ENCODE measurements around the gene TMEM117.
"Not testable (repeated sequence)": the region's sequence is repeated elsewhere in the genome, so short reads cannot be mapped to it uniquely, and the experiment has no call there.

TMEM117 gene

DNA sequence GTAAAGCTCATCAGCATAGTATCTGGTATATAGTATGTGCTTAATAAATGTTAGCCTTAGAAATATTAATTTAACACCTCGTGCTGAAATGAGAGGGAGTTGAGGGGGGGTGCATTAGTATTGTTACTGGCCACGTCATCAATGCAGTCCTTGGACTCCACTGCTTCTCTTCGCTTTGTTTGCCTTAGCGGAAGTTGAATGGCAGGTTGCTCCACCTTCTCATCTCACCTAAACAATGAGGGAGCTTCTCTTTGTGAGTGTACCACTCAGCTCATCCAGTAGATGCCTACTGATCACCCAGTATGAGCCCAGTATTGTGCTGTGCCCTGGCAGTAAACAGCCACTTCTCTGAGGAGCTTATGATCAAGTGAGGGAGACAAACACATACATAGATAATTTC lies 4.5 kb downstream of the TMEM117 start:
- no peak for DNase-seq (ENCODE audit: low spot score)

DNA sequence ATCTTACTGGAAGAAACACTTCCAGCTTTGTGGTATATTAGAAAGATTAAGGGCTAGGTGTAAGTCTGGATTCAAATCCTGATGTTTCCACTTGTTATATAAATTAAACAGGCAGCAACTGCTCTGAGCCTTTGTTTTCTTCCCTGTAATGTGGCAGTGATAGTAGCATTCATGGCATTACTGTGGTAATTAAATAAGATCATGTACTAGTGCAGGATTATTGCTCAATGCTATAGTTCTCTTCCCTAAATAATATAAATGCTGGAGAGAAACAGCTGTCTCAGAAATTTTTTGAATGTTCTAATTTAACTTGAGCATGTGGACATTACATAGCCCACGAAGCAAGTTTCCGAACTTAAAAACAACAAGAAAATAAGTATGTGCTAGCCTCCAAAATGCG lies 5.4 kb downstream of the TMEM117 start:
- no peak for DNase-seq (ENCODE audit: low spot score)

DNA sequence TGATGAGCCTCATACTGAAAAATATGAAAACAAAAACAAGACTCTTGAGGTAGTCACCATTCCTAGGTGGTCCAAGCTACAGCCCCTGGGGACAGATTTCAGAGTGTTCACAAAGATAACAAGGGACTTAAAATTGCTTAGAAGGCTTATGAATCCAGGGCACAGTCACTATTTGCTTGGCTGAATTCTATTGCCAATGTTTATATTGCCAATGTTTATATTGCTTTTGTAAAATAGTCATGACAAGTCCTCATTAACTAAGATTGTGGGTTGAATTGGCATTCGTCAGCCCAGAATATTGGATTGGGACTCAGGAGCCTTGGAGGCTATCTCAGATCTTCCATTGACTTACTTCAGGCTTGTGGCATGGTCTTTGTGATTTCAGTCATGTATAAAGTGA lies 6.4 kb downstream of the TMEM117 start:
- no peak for DNase-seq (ENCODE audit: low spot score)

DNA sequence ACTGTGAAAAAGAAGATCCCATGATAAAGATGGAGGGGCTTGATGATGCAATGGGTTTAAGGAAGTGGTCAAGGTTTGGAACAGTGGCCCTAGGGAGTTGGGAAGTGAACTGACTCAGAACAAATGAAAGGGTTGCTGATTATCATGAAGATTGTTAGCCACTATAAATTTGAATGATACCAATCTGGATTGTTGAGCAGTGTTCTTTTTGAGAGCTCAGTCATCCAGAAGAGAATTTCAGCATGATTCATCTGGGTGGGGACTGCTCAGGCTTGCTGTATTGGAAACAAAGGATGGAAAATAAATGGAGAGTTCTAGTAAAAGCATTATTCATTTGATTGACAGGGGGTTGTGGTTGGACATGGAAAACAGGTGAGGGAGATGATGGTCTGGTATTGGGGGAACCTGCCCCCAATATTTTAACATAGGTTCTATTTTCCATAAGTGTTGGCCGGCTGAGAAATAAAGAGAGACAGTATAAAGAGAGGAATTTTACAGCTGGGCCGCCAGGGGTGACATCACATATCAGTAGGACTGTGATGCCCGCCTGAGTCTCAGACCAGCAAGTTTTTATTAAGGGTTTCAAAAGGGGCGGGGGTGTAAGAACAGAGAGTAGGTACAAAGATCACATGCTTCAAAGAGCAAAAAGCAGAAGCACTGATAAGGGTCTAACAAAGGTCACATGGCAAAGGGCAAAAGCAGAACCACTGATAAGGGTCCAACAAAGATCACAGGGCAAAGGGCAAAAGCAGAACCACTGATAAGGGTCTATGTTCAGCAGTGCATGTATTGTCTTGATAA lies 11.7 kb downstream of the TMEM117 start:
- not testable (repeated sequence) for DNase-seq (ENCODE audit: low spot score)

DNA sequence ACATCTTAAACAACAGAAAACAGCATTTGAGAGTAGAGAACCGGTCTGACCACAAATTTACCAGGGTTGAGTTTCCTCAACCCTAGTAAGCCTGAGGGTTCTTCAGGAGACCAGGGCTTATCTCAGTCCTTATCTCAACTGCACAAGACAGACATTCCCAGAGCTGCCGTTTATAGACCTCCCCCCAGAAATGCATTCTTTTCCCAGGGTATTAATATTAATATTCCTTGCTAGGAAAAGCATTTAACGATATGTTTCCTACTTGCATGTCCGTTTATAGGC lies 12.3 kb downstream of the TMEM117 start:
- DNase-seq (ENCODE audit: low spot score): no peak

DNA sequence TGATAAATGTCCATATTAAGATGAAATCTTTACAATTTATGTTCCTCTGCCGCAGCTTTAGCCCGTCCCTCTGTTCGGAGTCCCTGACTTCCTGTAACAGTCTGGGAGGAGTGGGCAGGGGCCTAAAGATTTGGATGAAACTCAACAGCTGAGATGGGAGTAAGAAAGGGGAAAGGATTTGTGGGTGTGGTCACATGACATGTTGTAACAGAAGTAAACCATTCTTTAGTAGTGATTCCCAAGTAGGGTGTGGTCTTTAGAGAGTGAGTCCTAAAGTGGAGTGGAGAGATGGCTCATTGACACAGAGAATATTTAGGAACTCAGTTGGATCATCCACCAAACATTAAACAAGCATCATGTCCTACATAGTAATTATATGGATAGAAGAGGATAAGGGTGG lies 12.9 kb downstream of the TMEM117 start:
- DNase-seq (ENCODE audit: low spot score): no peak

DNA sequence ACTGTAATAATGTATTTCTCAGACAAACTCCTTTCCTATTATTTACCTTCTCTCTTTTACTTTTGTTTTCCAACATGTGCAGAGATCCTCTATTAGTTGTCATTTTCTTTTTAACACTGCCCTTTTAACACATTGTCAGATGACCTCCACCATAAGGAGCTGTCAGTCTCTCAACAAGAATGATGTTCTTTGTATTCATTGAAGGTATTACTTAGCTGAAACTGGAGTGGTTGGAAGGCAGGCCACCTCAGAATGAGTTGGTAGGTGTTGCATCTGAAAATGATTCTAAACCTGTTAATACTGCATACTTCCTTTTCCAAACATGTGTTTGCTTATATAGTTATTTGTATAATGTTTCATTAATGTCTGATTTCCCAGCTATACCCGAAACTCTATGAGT lies 16.9 kb downstream of the TMEM117 start:
- DNase-seq (ENCODE audit: low spot score): no peak

DNA sequence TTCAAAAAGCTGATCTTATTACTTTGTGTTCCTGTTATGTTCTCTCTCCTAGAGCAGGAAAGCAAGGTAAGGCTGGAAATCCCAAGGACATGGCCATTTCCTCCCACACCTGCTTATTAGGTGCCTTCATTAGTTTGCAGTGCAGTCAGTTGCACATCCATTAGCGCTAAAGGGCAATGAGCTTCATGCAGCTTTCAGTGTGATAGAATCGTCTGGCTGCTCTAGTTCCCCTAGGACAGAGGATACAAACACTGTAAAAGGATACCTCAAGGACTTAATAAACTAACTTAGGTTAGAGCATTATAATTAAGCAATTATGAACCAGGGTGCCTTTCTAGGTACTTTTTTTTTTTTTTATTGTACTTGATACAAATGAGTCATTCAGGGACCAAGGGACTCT lies 21.1 kb downstream of the TMEM117 start:
- no peak for DNase-seq (ENCODE audit: low spot score)

DNA sequence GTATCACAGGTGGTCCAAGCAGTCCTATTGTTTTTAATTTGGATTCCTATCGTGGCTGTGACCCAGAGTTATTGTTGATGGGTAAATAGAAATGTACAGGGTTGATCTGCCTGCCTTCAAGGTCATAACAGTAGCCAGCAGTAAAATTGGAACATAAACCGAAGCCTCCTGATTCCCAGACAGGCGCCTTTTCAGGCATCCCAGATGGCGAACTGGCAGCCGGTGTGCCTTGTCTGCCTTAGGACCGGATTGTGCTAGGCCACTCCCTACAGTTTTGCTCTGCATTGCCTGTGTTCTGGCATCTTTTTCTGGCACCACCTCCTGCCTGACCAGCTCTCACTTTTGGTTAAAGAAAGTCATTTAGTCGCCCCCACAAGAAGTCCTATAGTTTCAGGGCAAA lies 22.2 kb downstream of the TMEM117 start:
- DNase-seq (ENCODE audit: low spot score): no peak

DNA sequence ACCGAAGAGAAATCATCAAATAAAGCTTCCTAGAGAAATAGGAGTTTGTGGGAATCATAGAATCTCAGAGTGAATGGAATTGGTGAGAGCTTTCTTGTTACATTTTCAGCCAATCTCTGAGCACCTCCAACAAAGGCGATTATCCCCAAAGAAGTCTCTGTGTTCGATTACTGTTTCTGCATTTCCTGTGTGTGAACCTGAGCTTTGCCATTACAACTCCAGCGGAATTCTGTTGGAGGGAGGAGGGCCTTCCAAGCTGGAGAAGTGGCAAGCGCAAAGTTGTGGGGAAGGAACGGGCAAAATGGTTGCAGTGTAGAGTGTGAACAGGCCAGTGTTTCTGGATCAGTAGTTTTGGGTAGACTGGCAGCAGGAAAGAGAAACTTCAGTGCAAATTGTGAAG lies 23.1 kb downstream of the TMEM117 start:
- DNase-seq (ENCODE audit: low spot score): no peak

DNA sequence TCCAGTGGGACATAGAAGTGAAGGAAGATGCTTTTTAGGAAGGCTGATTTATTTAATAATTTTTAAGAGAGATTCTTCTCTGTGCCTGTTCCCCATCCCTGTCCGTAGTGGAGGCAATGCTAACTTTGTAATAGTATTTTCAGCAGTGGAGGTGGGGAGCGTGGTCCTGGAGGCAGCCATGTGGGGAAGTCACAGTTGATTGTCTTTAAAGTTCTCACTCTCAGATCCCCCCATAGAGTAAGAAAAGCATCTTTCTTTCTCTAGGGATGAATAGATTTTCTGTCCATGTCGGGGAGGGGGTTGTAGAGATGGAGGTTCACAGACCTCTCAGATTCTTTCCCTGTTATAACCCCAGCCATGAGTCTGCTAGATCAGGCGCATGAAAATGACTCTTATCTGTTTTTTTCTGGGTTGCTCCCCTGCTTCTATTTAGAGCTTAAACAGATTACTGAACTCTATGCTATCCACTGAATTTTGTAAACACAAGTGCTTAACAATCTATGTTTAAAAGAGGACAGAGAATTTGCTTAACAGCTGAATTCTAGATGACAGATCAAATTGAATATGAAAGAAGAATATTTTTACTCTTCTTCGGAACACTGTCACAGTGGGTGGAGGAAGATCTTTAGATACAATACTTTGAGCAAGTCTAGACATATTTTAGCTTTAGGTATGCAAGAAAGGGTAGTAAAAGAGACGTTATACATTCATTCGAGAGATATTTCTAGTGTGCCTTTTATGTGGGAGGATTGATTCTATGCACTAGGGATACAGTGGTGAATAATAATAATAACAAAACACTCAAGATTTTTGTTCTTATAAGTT lies 25.3 kb downstream of the TMEM117 start:
- DNase-seq (ENCODE audit: low spot score): no peak

DNA sequence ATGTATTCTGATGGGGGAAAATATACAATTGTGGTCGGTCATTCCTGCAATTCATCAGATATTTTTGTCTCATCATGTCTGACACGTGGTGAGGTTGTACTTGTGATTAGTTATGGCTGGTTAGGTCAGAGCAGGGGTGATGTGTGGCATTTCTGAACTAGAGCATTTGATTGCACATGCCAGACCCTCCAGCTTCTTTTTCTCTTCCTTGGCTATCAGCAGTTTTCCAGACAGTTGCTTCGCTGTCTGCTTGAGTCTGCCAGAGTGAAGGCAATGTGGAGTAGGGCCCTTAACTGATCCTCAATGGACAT lies 25.9 kb downstream of the TMEM117 start:
- no peak for DNase-seq (ENCODE audit: low spot score)

DNA sequence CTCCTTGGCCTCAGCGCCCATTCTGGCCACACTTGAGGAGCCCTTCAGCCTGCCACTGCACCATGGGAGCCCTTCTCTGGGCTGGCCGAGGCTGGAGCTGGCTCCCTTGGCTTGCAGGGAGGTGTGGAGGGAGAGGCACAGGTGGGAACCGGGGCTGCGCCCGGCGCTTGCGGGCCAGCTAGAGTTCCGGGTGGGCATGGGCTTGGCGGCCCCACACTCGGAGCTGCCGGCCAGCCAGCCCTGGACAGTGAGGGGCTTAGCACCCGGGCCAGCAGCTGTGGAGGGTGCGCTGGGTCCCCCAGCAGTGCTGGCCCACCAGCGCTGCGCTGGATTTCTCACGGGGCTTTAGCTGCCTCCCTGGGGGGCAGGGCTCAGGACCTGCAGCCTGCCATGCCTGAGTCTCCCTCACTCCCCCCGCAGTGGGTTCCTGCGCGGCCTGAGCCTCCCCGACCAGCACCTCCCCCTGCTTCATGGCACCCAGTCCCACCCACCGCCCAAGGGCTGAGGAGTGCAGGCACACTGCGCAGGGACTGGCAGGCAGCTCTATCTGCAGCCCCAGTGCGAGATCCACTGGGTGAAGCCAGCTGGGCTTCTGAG lies 28.0 kb downstream of the TMEM117 start:
- no peak for DNase-seq (ENCODE audit: low spot score)

DNA sequence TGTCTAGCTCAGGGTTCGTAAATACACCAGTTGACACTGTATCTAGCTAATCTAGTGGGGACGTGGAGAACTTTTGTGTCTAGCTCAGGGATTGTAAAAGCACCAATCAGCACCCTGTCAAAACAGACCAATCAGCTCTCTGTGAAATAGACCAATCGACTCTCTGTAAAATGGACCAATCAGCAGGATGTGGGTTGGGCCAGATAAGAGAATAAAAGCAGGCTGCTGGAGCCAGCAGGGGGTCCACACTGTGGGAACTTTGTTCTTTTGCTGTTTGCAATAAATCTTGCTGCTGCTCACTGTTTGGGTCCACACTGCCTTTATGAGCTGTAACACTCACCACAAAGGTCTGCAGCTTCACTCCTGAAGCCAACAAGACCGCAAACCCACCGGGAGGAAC lies 28.7 kb downstream of the TMEM117 start:
- not testable (repeated sequence) for DNase-seq (ENCODE audit: low spot score)

DNA sequence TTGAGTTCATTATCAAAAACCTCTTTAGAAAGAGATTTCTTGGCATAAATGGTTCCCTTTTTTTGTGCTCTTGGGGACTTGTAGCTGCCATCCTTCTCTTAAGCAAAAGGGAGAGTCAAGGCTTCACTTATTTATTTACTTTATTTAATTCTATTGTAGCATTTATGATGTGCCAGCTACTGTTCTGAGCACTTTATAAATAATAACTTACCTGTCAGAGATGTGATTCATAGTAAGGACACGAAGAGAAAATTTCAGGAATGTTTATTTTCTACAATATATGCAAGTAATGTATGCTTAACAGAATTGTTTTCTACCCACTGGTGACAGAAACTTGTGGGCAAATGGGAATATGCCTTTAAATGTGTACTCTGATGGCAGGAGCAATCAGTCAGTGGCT lies 33.3 kb downstream of the TMEM117 start:
- no peak for DNase-seq (ENCODE audit: low spot score)

DNA sequence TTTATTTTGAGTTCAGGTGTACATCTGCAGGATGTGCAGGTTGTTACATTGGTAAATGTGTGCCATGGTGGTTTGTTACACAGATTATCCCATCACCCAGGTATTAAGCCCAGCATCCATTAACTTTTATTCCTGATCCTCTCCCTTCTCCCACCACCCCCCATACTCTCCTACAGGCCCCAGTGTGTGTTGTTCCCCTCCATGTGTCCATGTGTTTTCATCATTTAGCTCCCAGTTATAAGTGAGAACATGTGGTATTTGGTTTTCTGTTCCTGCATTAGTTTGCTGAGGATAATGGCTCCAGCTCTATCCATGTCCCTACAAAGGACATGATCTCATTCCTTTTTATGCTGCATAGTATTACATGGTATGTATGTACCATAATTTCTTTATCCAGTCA lies 33.9 kb downstream of the TMEM117 start:
- DNase-seq (ENCODE audit: low spot score): not testable (repeated sequence)

DNA sequence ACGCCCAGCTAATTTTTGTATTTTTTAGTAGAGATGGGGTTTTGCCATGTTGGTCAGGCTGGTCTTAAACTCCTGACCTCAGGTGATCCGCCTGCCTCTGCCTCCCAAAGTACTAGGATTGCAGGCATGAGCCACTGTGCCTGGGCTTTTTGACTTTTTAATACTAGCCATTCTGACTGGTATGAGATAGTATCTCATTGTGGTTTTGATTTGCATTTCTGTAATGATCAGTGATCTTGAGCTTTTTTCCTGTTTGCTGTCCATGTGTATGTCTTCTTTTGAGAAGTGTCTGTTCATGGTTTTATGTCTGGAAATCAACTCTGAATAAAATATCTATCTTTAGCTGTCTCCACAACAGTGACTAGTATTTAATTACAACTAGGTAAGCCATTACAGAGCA lies 35.4 kb downstream of the TMEM117 start:
- DNase-seq (ENCODE audit: low spot score): not testable (repeated sequence)

DNA sequence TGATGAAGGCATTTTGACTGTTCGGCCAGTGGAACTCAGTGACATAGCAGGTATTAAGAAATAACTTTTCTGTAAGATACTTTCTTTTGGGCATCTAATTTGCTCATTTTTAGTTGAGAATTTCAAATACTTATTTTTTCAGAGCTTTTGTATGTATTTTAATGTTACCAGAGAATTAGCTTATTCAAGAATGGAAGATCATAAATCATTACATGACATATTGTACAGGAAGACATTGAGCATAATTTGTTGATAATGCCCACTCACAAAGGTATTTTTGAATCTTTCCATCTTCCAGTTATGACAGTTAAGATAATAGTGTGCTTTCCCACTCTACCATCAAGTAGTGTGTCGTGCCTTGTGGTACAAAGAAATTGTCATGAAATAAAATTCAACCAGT lies 36.5 kb downstream of the TMEM117 start:
- no peak for DNase-seq (ENCODE audit: low spot score)

DNA sequence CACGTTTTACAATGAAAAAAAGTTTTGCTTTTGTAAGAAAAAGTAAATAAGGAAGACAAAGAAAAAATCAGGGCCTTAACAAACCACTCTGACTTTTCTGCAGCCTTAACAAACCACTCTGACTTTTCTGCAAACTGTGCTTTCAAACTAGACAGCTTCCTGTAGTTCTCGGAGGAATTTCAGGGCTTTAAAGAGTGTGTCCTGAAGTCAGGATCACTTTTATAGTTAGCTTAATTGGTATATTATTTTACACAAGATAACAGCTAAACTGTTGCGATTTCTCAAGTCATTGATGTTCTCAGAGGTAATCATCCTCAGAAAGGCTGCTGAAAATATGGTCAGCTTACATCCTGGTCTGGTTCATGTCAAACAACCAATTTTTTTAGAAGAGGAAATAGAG lies 42.2 kb downstream of the TMEM117 start:
- DNase-seq (ENCODE audit: low spot score): no peak

DNA sequence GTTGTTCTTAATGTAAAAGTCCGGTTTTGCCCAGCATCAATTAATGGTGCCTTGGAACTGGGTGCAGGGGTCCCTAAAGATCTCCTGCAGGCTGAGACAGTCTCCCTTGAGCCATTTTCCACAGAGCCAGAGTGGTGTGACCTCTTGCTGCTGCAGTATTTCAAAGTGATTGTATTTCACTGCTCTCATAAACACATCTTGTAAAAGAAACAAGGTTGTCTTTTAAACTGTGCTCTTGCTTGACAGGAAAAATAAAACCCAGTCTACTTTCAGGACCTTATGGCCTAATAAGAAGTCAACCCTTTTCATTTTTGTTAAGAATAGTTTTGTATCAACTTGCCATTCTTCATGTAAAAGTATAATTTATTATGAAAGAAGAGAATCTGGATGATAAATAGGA lies 44.7 kb downstream of the TMEM117 start:
- no peak for DNase-seq (ENCODE audit: low spot score)

DNA sequence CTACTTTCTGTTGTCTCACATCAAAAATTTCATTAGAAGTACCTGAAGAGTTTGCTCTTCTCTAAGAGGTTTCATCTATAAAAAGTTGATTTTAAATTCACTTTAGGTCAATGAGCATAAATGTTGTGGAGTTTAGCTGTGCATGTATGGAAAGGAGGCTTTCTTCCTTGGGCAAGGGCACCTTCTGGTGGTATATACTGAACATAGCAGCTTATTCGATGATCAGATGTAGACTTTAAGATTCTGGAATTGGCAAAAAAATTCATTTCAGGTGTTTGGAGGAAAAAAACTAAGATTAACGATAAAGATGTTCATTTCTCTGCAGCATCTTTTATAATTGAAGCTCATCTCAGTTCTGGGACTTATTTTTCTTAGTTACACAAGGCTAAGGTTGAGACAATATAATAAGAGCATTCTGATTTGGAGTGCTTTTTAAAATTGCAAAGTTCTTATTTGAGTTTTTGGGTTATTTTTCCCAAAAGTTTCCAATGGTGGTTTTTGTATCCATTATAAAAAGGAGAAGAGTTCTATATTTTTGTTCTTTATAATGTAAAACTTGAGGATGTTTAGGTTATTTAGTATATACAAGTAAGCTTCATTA lies 46.8 kb downstream of the TMEM117 start:
- peak; percentile 78 for DNase-seq (ENCODE audit: low spot score)

DNA sequence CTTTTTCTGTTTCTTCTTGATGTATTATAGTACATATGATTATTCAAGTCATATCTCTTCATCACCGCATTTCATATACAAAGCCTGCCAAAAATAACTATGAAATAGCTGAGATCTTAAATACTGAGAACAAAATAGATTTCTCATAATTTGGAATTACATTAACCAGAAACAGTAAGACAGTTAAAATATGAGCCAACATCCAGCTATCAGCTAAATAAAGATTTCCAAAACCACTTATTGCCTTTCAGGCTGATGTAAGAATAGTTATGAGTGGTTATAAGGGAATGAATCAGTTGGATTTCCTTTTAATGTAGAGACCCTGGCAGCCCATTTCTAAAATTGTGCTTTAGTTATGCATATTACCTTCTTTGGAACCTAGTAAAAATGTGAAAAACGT lies 47.4 kb downstream of the TMEM117 start:
- DNase-seq (ENCODE audit: low spot score): no peak

DNA sequence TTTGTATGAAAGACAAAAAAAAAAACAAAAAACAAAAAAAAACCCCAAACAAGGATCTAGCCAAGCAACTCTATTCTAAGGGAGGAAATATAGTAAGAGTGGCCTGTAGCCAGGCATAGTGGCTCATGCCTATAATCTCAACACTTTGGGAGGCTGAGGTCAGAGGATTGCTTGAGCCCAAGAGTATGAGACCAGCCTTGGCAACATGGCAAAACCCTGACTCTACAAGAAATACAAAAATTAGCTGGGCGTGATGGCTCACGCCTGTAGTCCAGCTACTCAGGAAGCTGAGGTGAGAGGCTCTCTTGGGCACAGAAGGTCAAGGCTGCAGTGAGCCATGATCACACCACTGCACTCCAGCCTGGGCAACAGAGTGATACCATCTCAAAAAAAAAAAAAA lies 47.9 kb downstream of the TMEM117 start:
- DNase-seq (ENCODE audit: low spot score): no peak

Data from pons (tissue), 1 donor.